Mesenchymal stem cell (in vitro differentiated cells and primary cell): ENCODE data around the gene PLAC9.
"Not testable (repeated sequence)": the region's sequence is repeated elsewhere in the genome, so short reads cannot be mapped to it uniquely, and the experiment has no call there.

Experiments
- DNase-seq: peaks from one replicate; pipeline ENCODE4 v3.0.0-alpha.2; 2013
- H2AFZ ChIP-seq: one replicate; pipeline ENCODE4 v1.6.1; 2013; ENCODE audit warnings: low read depth, mild to moderate bottlenecking, control low read depth, inconsistent platforms, low read length, moderate library complexity
- H2AK5ac ChIP-seq: 2 replicates; pipeline ENCODE4 v1.6.1; 2013; ENCODE audit warnings: low read length, moderate library complexity, mild to moderate bottlenecking, inconsistent platforms; ENCODE audit not compliant: severe bottlenecking
- H2BK120ac ChIP-seq: one replicate; pipeline ENCODE4 v1.6.1; 2013; ENCODE audit warnings: low read depth, mild to moderate bottlenecking, inconsistent platforms, low read length, moderate library complexity
- H2BK12ac ChIP-seq, 2 experiments: one replicate each; pipeline ENCODE4 v1.6.1; 2013; ENCODE audit warnings: inconsistent platforms in 2 of 2, low read length in 2 of 2, mild to moderate bottlenecking in 2 of 2, moderate library complexity in 2 of 2, control low read depth in 1 of 2
- H2BK15ac ChIP-seq: one replicate; pipeline ENCODE4 v1.6.1; 2013; ENCODE audit warnings: mild to moderate bottlenecking, low read depth, inconsistent platforms; ENCODE audit not compliant: poor library complexity, severe bottlenecking
- H2BK5ac ChIP-seq: 2 replicates; pipeline ENCODE4 v1.6.1; 2013; ENCODE audit warnings: low read depth, mild to moderate bottlenecking, low read length, control low read depth, inconsistent platforms; ENCODE audit not compliant: poor library complexity, severe bottlenecking
- H3K14ac ChIP-seq, 2 experiments: one replicate each; pipeline ENCODE4 v1.6.1; 2013; ENCODE audit warnings: inconsistent platforms in 2 of 2, low read length in 2 of 2, control low read depth in 1 of 2, mild to moderate bottlenecking in 1 of 2, moderate library complexity in 1 of 2
- H3K18ac ChIP-seq, 2 experiments: one replicate each; pipeline ENCODE4 v1.6.1; 2013; ENCODE audit warnings: inconsistent platforms in 2 of 2, low read length in 2 of 2, control low read depth in 1 of 2, low read depth in 1 of 2, mild to moderate bottlenecking in 1 of 2
- H3K23ac ChIP-seq, 2 experiments: one replicate each; pipeline ENCODE4 v1.6.1; 2013; ENCODE audit warnings: inconsistent platforms in 2 of 2, low read length in 2 of 2, mild to moderate bottlenecking in 2 of 2, moderate library complexity in 2 of 2, control low read depth in 1 of 2
- H3K27ac ChIP-seq: 2 replicates; pipeline ENCODE4 v1.5.1; 2013; ENCODE audit warnings: mild to moderate bottlenecking, moderate library complexity, low read length, control low read depth, inconsistent platforms; ENCODE audit not compliant: poor library complexity, severe bottlenecking
- H3K27me3 ChIP-seq, 2 experiments: 2 replicates each; pipeline versions ENCODE4 v1.6.1 to v1.7.0; 2013; ENCODE audit warnings: low read length in 2 of 2, mild to moderate bottlenecking in 2 of 2, moderate library complexity in 2 of 2, control low read depth in 1 of 2, inconsistent platforms in 1 of 2; ENCODE audit not compliant: control insufficient read depth in 1 of 2, insufficient read depth in 1 of 2
- H3K36me3 ChIP-seq, 2 experiments: 2 replicates each; pipeline versions ENCODE4 v1.6.1 to v1.7.0; 2013; ENCODE audit warnings: low read length in 2 of 2, control low read depth in 1 of 2, inconsistent platforms in 1 of 2, low read depth in 1 of 2, mild to moderate bottlenecking in 1 of 2; ENCODE audit not compliant: insufficient read depth in 2 of 2, control insufficient read depth in 1 of 2
- H3K4ac ChIP-seq, 2 experiments: one replicate each; pipeline ENCODE4 v1.6.1; 2013; ENCODE audit warnings: inconsistent platforms in 2 of 2, low read length in 2 of 2, mild to moderate bottlenecking in 2 of 2, moderate library complexity in 2 of 2, control low read depth in 1 of 2, low read depth in 1 of 2
- H3K4me1 ChIP-seq: 2 replicates; pipeline ENCODE4 v1.6.1; 2013; ENCODE audit warnings: low read depth, low read length, control low read depth; ENCODE audit not compliant: control insufficient read depth, insufficient read depth
- H3K4me2 ChIP-seq: 2 replicates; pipeline ENCODE4 v1.6.1; 2013; ENCODE audit warnings: low read length, mild to moderate bottlenecking, inconsistent platforms; ENCODE audit not compliant: poor library complexity, severe bottlenecking
- H3K4me3 ChIP-seq, 2 experiments: 2 replicates each; pipeline versions ENCODE4 v1.5.1 to v1.7.0; 2013; ENCODE audit warnings: low read length in 2 of 2, mild to moderate bottlenecking in 2 of 2, control low read depth in 1 of 2, low read depth in 1 of 2; ENCODE audit not compliant: insufficient read depth in 1 of 2
- H3K79me1 ChIP-seq: replicated peaks from 2 replicates; pipeline ENCODE4 v1.6.1; 2013; ENCODE audit warnings: mild to moderate bottlenecking, control low read depth, low read length, inconsistent platforms; ENCODE audit not compliant: poor library complexity, severe bottlenecking
- H3K9ac ChIP-seq: 2 replicates; pipeline ENCODE4 v1.7.0; 2013; ENCODE audit warnings: mild to moderate bottlenecking, low read length, moderate library complexity
- H3K9me3 ChIP-seq: 2 replicates; pipeline ENCODE4 v1.7.0; 2013; ENCODE audit warnings: mild to moderate bottlenecking, low read length; ENCODE audit not compliant: control insufficient read depth
- H4K8ac ChIP-seq: one replicate; pipeline ENCODE4 v1.6.1; 2013; ENCODE audit warnings: inconsistent platforms, mild to moderate bottlenecking, low read length, moderate library complexity
- H4K91ac ChIP-seq: one replicate; pipeline ENCODE4 v1.6.1; 2013; ENCODE audit warnings: mild to moderate bottlenecking, low read length, inconsistent platforms
- WGBS: methylation state at CpG from one replicate; pipeline ENCODE4 v1.1.7; 2013; ENCODE audit warnings: mixed read lengths; 5-methylcytosine and 5-hydroxymethylcytosine counted together

PLAC9 gene

GRCh38 chr10:80133687-80134086, 1.2 kb downstream of the PLAC9 start:
- H3K4ac ChIP-seq, H2BK5ac ChIP-seq, H3K14ac ChIP-seq, H3K4me2 ChIP-seq, H3K36me3 ChIP-seq, H3K18ac ChIP-seq, H3K27ac ChIP-seq, H4K91ac ChIP-seq, H2AK5ac ChIP-seq, H4K8ac ChIP-seq, H3K27me3 ChIP-seq, DNase-seq, H3K9me3 ChIP-seq, H2AFZ ChIP-seq, H3K79me1 ChIP-seq, H2BK12ac ChIP-seq, H2BK120ac ChIP-seq, H2BK15ac ChIP-seq, H3K23ac ChIP-seq: not testable (repeated sequence)
- Histone ChIP-seq H3K4me3 (peak overlapping the region in 1 of 2 experiments; percentile 96), H3K9ac (peak overlapping the region; percentile 99), H3K4me1 (peaks cover 10% of the 10 kb centered on the region)
- WGBS: 96% methylated on average over 7 of the region's 9 CpGs

GRCh38 chr10:80136134-80136571, 3.6 kb downstream of the PLAC9 start:
- H2BK12ac ChIP-seq: no peak overlapping the region
- H3K23ac ChIP-seq: no peak overlapping the region
- no peak overlapping the region for H3K4me2 ChIP-seq
- no peak overlapping the region for H2AK5ac ChIP-seq
- H3K27me3 ChIP-seq: peaks cover 0 to 4% of the 10 kb centered on the region in 2 experiments
- H3K18ac ChIP-seq: no peak overlapping the region
- no peak overlapping the region for H3K4ac ChIP-seq
- H3K27ac ChIP-seq: no peak overlapping the region
- peak overlapping the region in 1 of 2 experiments; percentile 63 for H3K4me3 ChIP-seq
- no peak overlapping the region for H2AFZ ChIP-seq
- peak overlapping the region; percentile 92 for H3K9ac ChIP-seq
- H3K4me1 ChIP-seq: peaks cover 10% of the 10 kb centered on the region
- 75% methylated on average over 8 of the region's 8 CpGs for WGBS
- H4K91ac ChIP-seq: no peak overlapping the region
- H2BK120ac ChIP-seq: no peak overlapping the region
- no peak overlapping the region for H3K14ac ChIP-seq
- H4K8ac ChIP-seq: no peak overlapping the region
- H3K79me1 ChIP-seq: no peaks in the 10 kb centered on the region
- no peaks in the 10 kb centered on the region for H3K9me3 ChIP-seq
- H2BK5ac ChIP-seq: no peak overlapping the region
- H2BK15ac ChIP-seq: no peak overlapping the region
- DNase-seq: no peak
- H3K36me3 ChIP-seq: peaks cover 0 to 14% of the 10 kb centered on the region in 2 experiments

GRCh38 chr10:80137031-80137862, 4.7 kb downstream of the PLAC9 start:
- Histone ChIP-seq H3K23ac (no peak overlapping the region), H4K8ac (no peak overlapping the region), H3K79me1 (no peaks in the 10 kb centered on the region), H3K4me2 (no peak overlapping the region), H3K4me1 (peaks cover 7% of the 10 kb centered on the region), H3K36me3 (peaks cover 0 to 22% of the 10 kb centered on the region in 2 experiments), H3K4me3 (peak overlapping the region in 1 of 2 experiments; percentile 30), H2AK5ac (no peak overlapping the region), H4K91ac (no peak overlapping the region), H2BK120ac (no peak overlapping the region), H3K27ac (no peak overlapping the region), H2BK12ac (no peak overlapping the region), H3K18ac (no peak overlapping the region), H3K4ac (peak overlapping the region in 1 of 2 experiments; percentile 36), H2BK5ac (no peak overlapping the region), H3K27me3 (peaks cover 0 to 4% of the 10 kb centered on the region in 2 experiments), H3K9me3 (no peaks in the 10 kb centered on the region), H2BK15ac (no peak overlapping the region), H3K14ac (no peak overlapping the region), H2AFZ (no peak overlapping the region), H3K9ac (peak overlapping the region; percentile 92)
- DNase-seq: no peak
- 94% methylated on average over 11 of the region's 14 CpGs for WGBS

- H3K27me3 ChIP-seq: peaks cover 0 to 4% of the 10 kb centered on the region in 2 experiments
- H3K9ac ChIP-seq: peak overlapping the region; percentile 92
- H2AK5ac ChIP-seq: no peak overlapping the region
- peaks cover 2% of the 10 kb centered on the region for H3K4me1 ChIP-seq
- no peaks in the 10 kb centered on the region for H3K79me1 ChIP-seq
- H2BK5ac ChIP-seq: no peak overlapping the region
- no peaks in the 10 kb centered on the region for H3K9me3 ChIP-seq
- H3K4me2 ChIP-seq: no peak overlapping the region
- H4K91ac ChIP-seq: no peak overlapping the region
- H2AFZ ChIP-seq: no peak overlapping the region
- no peak overlapping the region for H4K8ac ChIP-seq
- no peak overlapping the region for H3K14ac ChIP-seq
- H3K23ac ChIP-seq: no peak overlapping the region
- H3K36me3 ChIP-seq: peaks cover 0 to 26% of the 10 kb centered on the region in 2 experiments
- no peak overlapping the region for H2BK15ac ChIP-seq
- H3K27ac ChIP-seq: no peak overlapping the region
- no peak overlapping the region for H2BK120ac ChIP-seq
- WGBS: 82% methylated on average over 4 of the region's 4 CpGs
- H2BK12ac ChIP-seq: no peak overlapping the region
- no peak overlapping the region for H3K18ac ChIP-seq
- no peak for DNase-seq
- no peak overlapping the region for H3K4me3 ChIP-seq
- no peak overlapping the region for H3K4ac ChIP-seq
Observed at GRCh38 chr10:80137920-80138319, 5.4 kb downstream of the PLAC9 start.
